ENCODE measurements around the gene ICAM5.
"Not testable (repeated sequence)": the region's sequence is repeated elsewhere in the genome, so short reads cannot be mapped to it uniquely, and the experiment has no call there.

ICAM5 gene

GRCh38 chr19:10318807-10319682 lies 29.3 kb downstream of the ICAM5 start:
- no peak for DNase-seq (ENCODE audit: low read depth in 2 of 2)

DNA sequence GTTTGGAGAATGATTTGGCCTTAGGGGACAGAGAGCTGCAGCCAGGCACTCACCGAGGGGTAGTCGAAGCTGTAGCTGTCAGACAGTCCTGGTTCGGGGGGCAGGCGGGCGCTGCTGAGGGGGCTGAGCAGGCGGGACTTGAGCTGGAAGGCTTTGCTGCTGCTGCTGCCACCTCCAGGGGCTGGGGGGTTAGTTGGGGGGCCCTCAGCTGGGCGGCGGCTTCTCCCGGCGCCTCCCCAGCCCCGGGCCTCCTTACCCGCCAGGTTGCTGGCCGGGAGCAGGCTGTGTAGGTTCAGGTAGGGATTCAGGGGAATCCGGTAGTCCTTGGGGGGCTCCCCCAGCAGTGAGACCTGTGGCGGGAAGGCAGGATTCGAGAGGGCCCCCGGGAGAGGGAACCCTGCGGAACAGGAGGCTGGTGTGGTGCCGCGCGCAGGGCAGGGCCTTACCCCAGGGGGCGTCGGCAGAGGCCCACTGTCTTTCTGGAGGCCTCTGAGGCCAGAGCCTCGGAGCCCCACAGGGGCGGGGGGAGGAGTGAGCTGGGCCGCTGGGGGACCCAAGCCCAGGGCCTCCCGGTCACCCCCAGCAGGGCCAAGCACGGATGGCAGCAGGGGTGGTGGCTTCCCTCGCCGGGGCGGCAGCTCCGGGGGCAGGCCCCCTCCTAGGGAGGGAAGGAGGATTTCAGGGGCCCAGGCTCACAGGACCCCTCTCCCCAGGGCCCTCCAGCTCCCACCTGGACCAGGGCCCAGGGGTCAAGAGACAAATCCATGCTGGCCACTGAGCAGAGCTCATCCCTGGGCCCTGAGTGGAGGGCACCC lies 31.1 kb downstream of the ICAM5 start:
- no peak for DNase-seq (ENCODE audit: low read depth in 2 of 2)

GRCh38 chr19:10321417-10321797 lies 31.7 kb downstream of the ICAM5 start:
- no peak for DNase-seq (ENCODE audit: low read depth in 2 of 2)

GRCh38 chr19:10321874-10322835 lies 32.4 kb downstream of the ICAM5 start:
- no peak for DNase-seq (ENCODE audit: low read depth in 2 of 2)

DNA sequence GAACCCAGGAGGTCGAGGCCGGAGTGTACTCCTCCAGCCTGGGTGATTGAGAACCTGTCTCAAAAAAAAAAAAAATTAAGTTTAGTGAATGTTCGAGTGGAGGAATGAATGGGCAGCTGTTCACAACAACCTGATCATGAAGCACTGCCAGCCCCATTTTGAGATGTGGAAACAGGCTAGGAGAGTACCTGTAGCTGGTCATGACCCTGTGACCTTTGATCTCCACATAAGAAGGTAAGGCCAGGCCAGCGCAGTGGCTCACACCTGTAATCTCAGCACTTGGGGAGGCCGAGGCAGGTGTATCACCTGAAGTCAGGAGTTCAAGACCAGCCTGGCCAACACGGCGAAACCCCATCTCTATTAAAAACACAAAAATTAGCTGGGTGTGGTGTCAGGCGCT lies 36.0 kb downstream of the ICAM5 start:
- DNase-seq (ENCODE audit: low read depth in 2 of 2): no peak

GRCh38 chr19:10327793-10328192 lies 38.0 kb downstream of the ICAM5 start:
- DNase-seq (ENCODE audit: low read depth in 2 of 2): no peak

DNA sequence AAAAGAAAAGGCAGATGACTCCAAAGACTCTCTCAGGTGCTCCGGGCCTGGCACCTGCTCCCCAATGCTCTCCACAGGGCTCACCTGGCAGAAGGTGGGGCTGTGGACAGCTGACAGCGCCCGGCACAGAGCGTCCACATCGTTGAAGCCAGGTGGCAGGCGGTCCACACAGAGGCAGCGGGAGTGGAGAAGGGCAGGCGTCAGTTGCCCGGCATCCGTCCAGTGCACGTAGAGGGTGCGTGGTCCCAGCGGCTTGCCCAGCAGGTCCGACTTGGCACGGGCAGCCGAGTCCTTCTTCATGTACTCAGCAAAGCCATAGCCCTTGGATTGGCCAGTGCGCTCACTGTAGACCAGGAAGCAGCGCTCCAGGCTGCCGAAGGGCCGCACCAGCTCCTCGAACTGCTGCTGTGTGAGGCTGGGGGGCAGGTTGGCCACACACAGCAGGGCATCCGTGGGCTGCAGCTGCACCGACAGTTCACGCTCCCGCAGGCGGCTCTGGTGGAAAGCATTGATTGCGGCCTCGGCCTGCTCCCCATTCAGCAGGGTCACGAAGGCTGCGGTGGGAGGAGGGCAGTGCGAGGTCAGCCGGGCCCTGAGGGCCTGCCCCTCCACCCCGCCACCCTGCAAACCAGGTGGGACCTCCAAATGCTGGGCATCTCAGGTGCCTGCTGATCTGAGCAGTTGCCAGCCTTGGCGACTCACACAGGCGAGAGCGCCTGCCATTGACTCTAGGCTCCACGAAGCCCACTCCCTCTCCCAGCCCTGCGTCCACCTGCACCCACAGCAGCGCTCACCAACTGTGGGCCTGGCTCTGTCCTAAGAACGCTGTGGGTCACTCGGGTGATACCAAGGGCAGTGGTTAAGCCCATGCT lies 39.0 kb downstream of the ICAM5 start:
- no peak for DNase-seq (ENCODE audit: low read depth in 2 of 2)

GRCh38 chr19:10329555-10329954 lies 39.8 kb downstream of the ICAM5 start:
- DNase-seq (ENCODE audit: low read depth in 2 of 2): no peak

DNA sequence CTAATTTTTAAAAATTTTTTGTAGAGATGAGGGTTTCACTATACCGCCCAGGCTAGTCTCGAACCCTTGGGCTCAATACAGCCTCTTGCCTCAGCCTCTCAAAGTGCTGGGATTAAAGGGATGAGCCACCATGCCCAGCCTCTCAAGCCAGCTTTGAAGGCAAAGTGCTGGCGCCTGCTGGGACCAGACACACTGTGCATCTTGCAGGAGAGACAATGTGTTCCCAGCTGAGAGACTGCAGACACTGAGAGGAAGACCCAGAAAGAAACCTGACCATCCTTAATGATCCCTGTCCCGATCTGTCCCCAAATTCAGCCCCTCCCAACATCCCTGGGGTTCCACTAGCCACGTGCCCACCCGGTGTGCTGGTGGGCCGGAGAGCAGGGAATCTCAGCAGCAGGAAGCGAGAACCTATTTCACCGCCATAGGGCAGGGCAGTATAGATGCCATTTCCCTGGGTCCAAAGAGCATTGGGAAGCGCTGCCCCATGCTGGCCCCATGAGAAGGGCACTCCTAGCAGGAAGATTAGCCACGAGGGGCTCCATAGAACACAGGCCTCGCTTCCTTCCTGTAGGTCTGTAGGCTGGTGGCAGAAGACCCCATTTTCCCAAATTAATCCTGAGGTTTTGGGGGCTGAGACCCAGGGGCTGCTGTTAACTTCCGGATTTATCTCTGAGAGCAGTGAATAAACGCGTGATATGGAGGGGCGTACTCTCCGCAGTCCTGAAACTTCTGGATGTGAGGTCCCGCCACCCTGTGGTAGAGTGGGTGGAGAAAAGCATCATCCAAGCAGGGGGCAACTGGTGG lies 42.6 kb downstream of the ICAM5 start:
- no peak for DNase-seq (ENCODE audit: low read depth in 2 of 2)

DNA sequence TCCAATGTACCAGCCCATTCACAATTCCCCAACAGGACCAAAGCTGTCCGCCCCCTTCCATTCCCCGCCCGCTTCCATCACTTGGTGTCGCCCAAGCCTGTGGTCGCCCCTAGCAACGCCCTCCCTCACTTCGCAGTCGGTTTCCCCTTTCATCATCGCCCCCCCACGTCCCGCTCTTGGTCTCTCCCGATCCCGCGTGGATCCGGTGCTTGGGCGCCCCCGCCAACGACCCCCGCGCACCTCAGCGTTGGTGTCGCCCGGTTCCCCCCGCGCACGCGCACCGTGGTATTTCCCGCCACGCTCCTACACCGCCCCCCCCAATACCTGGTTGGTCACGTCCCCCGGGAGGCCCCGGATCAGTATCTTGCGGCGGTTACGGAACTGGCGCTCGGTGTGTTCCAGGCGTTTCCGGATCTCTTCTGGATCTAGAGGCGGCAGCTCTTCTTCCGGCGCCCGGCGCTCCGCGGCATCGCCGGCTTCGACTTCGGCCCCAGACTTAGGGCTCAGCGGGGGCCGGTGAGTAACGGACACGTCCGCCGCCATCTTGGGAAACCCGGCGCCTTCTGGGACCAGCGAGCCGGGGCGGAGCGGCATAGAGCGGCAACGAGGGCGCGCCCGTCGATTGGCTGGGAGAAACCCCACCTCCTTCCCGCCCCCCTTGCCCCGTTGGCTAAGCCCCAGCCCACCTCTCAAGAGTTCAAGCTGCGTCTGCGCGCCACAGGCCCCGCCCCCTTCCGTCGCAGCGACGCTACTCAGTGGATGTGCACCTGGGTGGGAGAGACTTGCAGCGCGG lies 43.4 kb downstream of the ICAM5 start, which contains the start of gene RAVER1:
RAVER1 (minus strand) TSS at position 565 of the 793 bp plus-strand sequence; CDS start at position 543, 22 bp downstream.
- peak; percentile 94 to 97 for DNase-seq (ENCODE audit: low read depth in 2 of 2)

DNA sequence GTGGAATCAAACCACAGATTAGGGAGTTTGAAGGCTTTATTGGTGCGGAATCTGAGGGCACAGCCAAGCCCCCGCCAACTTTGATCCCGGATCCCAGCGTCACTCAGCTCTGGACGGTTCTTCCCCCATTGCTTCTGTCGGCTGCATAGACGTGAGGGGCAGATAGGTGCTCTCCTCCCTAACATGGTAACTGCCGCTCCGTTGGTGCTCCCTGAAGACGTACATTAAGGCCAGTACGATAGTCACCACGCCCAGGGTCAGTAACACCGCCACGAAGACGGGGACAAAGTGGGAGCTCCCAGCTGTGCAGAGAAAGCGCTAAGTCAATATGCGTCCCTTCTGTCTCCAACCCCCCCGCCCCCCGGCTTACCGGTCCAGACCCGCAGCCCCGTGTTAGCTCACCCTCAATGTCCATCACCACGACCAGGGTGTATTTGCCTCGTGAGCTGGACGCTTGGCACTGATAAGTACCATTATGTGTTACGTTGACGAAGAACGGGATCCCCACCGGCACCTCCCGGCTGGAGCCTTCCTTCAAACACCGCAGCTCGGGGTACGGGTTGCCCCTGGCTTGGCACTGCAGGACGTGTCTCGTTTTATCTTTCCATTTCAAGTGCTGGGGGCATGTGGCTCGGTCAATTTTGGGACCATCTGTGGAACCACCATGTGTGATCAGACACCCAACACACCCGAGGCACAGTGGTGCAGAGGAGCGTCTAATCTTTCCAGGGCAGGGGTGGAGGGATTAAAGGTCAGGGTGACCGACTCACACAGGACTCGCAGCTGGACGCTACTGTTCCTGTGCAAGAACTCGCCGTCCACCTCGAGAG lies 44.2 kb downstream of the ICAM5 start:
- no peak for DNase-seq (ENCODE audit: low read depth in 2 of 2)

DNA sequence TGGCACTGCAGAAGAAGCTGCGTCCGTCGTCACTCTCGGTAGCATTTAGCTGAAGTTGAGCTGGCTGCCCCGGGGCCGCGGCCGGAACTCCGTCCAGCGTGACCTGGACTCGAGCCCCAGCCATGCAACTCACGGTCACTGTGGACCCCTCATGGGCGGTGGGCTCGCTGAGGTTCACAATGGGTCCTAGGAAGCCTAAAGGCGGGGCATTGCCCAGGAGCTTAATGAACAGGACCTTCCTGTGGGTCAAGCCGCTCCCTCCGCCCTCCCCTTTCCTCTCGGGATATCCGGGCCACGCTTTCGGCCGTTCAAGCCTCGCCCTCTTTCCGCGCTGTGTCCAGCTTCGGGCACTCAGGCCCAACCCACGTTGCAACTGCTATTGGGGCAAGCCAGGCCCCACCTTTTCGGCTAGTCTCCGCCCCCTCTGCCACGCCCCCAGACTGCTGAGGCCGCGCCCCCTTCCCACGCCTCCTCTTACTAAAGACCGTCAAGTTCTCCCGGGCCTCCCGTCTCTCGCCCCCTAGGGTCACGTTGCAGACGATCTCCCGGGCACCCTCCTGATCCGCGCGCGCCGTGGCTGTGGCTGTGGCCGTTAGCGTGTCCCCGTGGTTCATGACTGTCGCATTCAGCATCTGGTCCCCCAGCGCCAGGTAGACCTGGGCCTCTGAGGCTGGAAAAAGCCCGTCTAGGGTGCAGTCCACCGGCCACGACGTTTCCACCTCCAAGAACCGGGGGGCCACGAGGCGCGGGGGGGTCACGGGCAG lies 45.0 kb downstream of the ICAM5 start:
- DNase-seq (ENCODE audit: low read depth in 2 of 2): no peak

- DNase-seq (ENCODE audit: low read depth in 2 of 2): no peak
These were observed 45.7 kb downstream of the ICAM5 start for GRCh38 chr19:10335352-10335985.

DNA sequence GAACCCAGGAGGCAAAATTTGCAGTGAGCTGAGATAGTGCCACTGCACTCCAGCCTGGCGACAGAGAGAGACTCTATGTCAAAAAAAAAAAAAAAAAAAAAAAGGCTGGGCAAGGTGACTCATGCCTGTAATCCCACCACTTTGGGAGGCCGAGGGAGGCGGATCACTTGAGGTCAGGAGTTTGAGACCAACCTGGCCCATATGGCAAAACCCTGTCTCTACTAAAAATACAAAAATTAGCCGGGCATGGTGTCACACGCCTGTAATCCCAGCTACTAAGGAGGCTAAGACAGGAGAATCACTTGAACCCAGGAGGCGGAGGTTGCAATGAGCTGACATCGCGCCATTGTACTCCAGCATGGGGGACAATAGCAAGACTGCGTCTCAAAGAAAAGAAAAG lies 47.0 kb downstream of the ICAM5 start:
- not testable (repeated sequence) for DNase-seq (ENCODE audit: low read depth in 2 of 2)

DNA sequence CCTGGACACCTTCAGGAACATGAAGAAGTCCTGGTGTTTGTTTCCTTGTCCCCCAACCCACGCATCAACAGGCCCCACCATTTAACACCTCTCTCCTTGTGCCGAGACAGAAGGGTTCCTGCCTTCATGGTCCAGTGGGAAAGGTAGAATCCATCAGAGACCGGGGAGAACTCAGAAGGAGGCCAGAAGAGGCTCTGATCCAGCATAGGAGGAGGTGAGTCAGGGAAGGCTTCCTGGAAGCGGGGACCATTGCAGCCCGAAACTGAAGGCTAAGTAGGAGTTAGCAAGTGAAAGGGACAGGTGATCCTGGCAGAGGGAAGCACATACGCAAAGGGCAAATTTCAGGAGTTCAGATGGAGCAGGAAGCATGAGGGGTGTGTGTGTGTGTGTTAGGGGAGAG lies 49.2 kb downstream of the ICAM5 start:
- no peak for DNase-seq (ENCODE audit: low read depth in 2 of 2)

DNA sequence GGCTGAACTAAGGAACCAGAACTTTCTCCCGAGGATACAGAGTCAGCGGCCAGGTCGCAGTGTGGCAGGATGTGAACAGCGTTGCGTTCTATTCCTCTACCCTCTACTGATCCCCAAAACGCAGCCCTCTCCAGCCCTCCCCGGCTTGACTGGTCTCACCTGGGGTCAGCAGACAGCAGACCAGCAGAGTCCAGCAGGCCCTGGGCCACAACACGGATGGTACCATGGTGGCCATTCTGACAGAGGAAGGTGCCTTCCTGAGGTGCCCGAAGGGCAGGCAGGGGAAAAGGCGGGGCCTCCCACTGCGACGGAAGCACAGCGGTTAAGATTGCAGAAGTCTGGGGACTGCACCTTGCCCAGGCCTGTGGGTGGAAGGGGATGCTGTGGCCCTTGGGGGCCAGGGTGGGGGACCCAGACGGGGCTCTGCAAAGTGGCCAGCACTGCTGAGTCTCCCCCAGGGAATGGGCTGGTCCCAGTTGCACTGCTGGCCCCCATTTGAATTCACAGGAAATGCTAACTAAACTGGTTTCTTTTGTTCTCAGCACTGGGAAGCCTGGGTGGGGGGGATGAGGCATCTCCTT lies 49.7 kb downstream of the ICAM5 start, which contains the start of gene ICAM3:
ICAM3 (minus strand) TSS at position 245 of the 581 bp plus-strand sequence; CDS start at position 235, 10 bp downstream.
- DNase-seq (ENCODE audit: low read depth in 2 of 2): peak; percentile 38 to 43

Data from stimulated activated CD8-positive, alpha-beta memory T cell treated with anti-CD3 and anti-CD28 coated beads, Interleukin-2, amount 100 ng/mL, for 1 hour (primary cell).